GM18520 (cell line): ENCODE measurements around the gene CDYL2.
"Not testable (repeated sequence)": the region's sequence is repeated elsewhere in the genome, so short reads cannot be mapped to it uniquely, and the experiment has no call there.

Experiments used
- ATAC-seq: cut with Tn5 transposase; IDR thresholded peaks from one replicate; pipeline ENCODE4 v1.9.1; 2021; ENCODE audit not compliant: unreplicated experiment

The CDYL2 gene

GRCh38 chr16:80746231-80746630 lies 58.2 kb downstream of the CDYL2 start:
- ATAC-seq = no peak

GRCh38 chr16:80744856-80745255 lies 59.5 kb downstream of the CDYL2 start:
- ATAC-seq = no peak

GRCh38 chr16:80743772-80744171 lies 60.6 kb downstream of the CDYL2 start:
- no peak for ATAC-seq

GRCh38 chr16:80743273-80743672 lies 61.1 kb downstream of the CDYL2 start:
- no peak for ATAC-seq

- ATAC-seq = no peak
Measured at GRCh38 chr16:80742331-80742730, 62.1 kb downstream of the CDYL2 start.

GRCh38 chr16:80741724-80742123 lies 62.7 kb downstream of the CDYL2 start:
- ATAC-seq = no peak

- ATAC-seq = no peak
Measured at GRCh38 chr16:80739523-80739922, 64.9 kb downstream of the CDYL2 start.

GRCh38 chr16:80738521-80738920 lies 65.9 kb downstream of the CDYL2 start:
- ATAC-seq = no peak

- no peak for ATAC-seq
Measured at GRCh38 chr16:80735846-80736245, 68.6 kb downstream of the CDYL2 start.

- ATAC-seq = no peak
Measured at GRCh38 chr16:80733407-80733806, 71.0 kb downstream of the CDYL2 start.

GRCh38 chr16:80731915-80732314 lies 72.5 kb downstream of the CDYL2 start:
- ATAC-seq = no peak

GRCh38 chr16:80727066-80727763 lies 77.2 kb downstream of the CDYL2 start:
- not testable (repeated sequence) for ATAC-seq

- no peak for ATAC-seq
Measured at GRCh38 chr16:80725566-80726162, 78.7 kb downstream of the CDYL2 start.

GRCh38 chr16:80723981-80724380 lies 80.4 kb downstream of the CDYL2 start:
- ATAC-seq = no peak

GRCh38 chr16:80723091-80723490 lies 81.3 kb downstream of the CDYL2 start:
- no peak for ATAC-seq

- no peak for ATAC-seq
Measured at GRCh38 chr16:80720804-80721371, 83.5 kb downstream of the CDYL2 start.

- no peak for ATAC-seq
Measured at GRCh38 chr16:80719573-80719972, 84.8 kb downstream of the CDYL2 start.

- ATAC-seq = no peak
Measured at GRCh38 chr16:80718480-80719220, 85.7 kb downstream of the CDYL2 start.

GRCh38 chr16:80717611-80718010 lies 86.8 kb downstream of the CDYL2 start:
- ATAC-seq = no peak

- ATAC-seq = no peak
Measured at GRCh38 chr16:80716564-80717139, 87.7 kb downstream of the CDYL2 start.

- no peak for ATAC-seq
Measured at GRCh38 chr16:80711406-80711805, 93.0 kb downstream of the CDYL2 start.
